Measurements from ENCODE around the gene MCM6.

MCM6 gene

GRCh38 chr2:135898234-135898786 lies 22.1 kb upstream of the MCM6 start:
- TF ChIP-seq PPARA (CRISPR knock-in tag; IDR thresholded peaks at IDR 0.05; ENCODE audit: borderline replicate concordance) (no peak), TCF4 (CRISPR knock-in tag; IDR thresholded peaks at IDR 0.05; ENCODE audit: borderline replicate concordance) (no peak), CSDC2 (CRISPR knock-in tag; IDR thresholded peaks at IDR 0.05) (no peak), OSR1 (CRISPR knock-in tag; IDR thresholded peaks at IDR 0.05) (no peak), BACH2 (CRISPR knock-in tag; IDR thresholded peaks at IDR 0.05; ENCODE audit: borderline replicate concordance) (no peak), GLIS3 (CRISPR knock-in tag; IDR thresholded peaks at IDR 0.05) (no peak), ZFP3 (CRISPR knock-in tag; IDR thresholded peaks at IDR 0.05) (no peak), RARB (CRISPR knock-in tag; IDR thresholded peaks at IDR 0.05) (no peak), ESRRG (CRISPR knock-in tag; IDR thresholded peaks at IDR 0.05) (no peak), CSRNP3 (CRISPR knock-in tag; IDR thresholded peaks at IDR 0.05) (no peak), ZFP30 (CRISPR knock-in tag; IDR thresholded peaks at IDR 0.05) (no peak), ISL1 (CRISPR knock-in tag; IDR thresholded peaks at IDR 0.05) (no peak), ZNF565 (CRISPR knock-in tag; conservative IDR thresholded peaks at IDR 0.05; ENCODE audit: low read depth) (no peak), ZNF8 (CRISPR knock-in tag; IDR thresholded peaks at IDR 0.05) (no peak), ARNTL (CRISPR knock-in tag; IDR thresholded peaks at IDR 0.05; ENCODE audit: borderline replicate concordance, low read depth) (no peak)
- TF ChIP-seq, protein P1, sequence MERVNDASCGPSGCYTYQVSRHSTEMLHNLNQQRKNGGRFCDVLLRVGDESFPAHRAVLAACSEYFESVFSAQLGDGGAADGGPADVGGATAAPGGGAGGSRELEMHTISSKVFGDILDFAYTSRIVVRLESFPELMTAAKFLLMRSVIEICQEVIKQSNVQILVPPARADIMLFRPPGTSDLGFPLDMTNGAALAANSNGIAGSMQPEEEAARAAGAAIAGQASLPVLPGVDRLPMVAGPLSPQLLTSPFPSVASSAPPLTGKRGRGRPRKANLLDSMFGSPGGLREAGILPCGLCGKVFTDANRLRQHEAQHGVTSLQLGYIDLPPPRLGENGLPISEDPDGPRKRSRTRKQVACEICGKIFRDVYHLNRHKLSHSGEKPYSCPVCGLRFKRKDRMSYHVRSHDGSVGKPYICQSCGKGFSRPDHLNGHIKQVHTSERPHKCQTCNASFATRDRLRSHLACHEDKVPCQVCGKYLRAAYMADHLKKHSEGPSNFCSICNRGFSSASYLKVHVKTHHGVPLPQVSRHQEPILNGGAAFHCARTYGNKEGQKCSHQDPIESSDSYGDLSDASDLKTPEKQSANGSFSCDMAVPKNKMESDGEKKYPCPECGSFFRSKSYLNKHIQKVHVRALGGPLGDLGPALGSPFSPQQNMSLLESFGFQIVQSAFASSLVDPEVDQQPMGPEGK (CRISPR knock-in tag; IDR thresholded peaks at IDR 0.05; ENCODE audit: borderline replicate concordance) = no peak
- ATAC-seq = no peak

- TF ChIP-seq, protein P2, sequence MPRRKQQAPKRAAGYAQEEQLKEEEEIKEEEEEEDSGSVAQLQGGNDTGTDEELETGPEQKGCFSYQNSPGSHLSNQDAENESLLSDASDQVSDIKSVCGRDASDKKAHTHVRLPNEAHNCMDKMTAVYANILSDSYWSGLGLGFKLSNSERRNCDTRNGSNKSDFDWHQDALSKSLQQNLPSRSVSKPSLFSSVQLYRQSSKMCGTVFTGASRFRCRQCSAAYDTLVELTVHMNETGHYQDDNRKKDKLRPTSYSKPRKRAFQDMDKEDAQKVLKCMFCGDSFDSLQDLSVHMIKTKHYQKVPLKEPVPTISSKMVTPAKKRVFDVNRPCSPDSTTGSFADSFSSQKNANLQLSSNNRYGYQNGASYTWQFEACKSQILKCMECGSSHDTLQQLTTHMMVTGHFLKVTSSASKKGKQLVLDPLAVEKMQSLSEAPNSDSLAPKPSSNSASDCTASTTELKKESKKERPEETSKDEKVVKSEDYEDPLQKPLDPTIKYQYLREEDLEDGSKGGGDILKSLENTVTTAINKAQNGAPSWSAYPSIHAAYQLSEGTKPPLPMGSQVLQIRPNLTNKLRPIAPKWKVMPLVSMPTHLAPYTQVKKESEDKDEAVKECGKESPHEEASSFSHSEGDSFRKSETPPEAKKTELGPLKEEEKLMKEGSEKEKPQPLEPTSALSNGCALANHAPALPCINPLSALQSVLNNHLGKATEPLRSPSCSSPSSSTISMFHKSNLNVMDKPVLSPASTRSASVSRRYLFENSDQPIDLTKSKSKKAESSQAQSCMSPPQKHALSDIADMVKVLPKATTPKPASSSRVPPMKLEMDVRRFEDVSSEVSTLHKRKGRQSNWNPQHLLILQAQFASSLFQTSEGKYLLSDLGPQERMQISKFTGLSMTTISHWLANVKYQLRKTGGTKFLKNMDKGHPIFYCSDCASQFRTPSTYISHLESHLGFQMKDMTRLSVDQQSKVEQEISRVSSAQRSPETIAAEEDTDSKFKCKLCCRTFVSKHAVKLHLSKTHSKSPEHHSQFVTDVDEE (CRISPR knock-in tag; IDR thresholded peaks at IDR 0.05) = no peak
- no peak for TF ChIP-seq ZNF70 (CRISPR knock-in tag; IDR thresholded peaks at IDR 0.05)
- TF ChIP-seq TOX (CRISPR knock-in tag; IDR thresholded peaks at IDR 0.05; ENCODE audit: borderline replicate concordance) = no peak
- no peak for TF ChIP-seq ZFP30 (CRISPR knock-in tag; IDR thresholded peaks at IDR 0.05)
- TF ChIP-seq GLIS3 (CRISPR knock-in tag; IDR thresholded peaks at IDR 0.05) = no peak
- no peak for TF ChIP-seq TCF4 (CRISPR knock-in tag; IDR thresholded peaks at IDR 0.05; ENCODE audit: borderline replicate concordance)
- no peak for TF ChIP-seq CREB5 (CRISPR knock-in tag; IDR thresholded peaks at IDR 0.05; ENCODE audit: low read depth)
- no peak for TF ChIP-seq ISL1 (CRISPR knock-in tag; IDR thresholded peaks at IDR 0.05)
- TF ChIP-seq ESRRG (CRISPR knock-in tag; IDR thresholded peaks at IDR 0.05) = no peak
- TF ChIP-seq, protein P1 (CRISPR knock-in tag; IDR thresholded peaks at IDR 0.05; ENCODE audit: borderline replicate concordance) = no peak
- no peak for TF ChIP-seq ARNTL (CRISPR knock-in tag; IDR thresholded peaks at IDR 0.05; ENCODE audit: borderline replicate concordance, low read depth)
- TF ChIP-seq SNAI2 (CRISPR knock-in tag; IDR thresholded peaks at IDR 0.05) = no peak
- ATAC-seq = no peak
Measured at GRCh38 chr2:135894930-135895329, 18.7 kb upstream of the MCM6 start.

DNA sequence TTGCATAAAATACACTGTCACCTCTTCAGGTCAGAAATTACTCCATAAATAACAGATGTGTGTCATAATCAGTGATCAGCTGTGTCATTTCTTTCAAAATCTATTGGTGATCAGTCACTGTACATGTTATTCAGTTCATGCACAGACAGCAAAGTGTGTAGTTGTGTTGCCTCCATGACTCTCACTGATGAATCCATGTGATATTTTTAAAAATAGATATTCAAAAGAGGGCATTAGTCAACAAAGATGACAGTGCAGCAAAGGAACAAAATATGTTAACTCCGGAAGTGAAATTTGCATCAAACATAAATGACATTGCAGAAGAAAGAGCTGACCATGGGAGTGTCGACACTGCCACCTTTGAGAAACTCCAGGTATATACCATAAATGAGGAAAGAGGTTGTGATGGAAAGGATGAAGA lies 17.1 kb upstream of the MCM6 start:
- TF ChIP-seq ZNF70 (CRISPR knock-in tag; IDR thresholded peaks at IDR 0.05) (no peak), CSDC2 (CRISPR knock-in tag; IDR thresholded peaks at IDR 0.05) (no peak), ISL1 (CRISPR knock-in tag; IDR thresholded peaks at IDR 0.05) (no peak)
- TF ChIP-seq, protein P1 (CRISPR knock-in tag; IDR thresholded peaks at IDR 0.05; ENCODE audit: borderline replicate concordance) = no peak

More for the DNA sequence above, 17.1 kb upstream of the MCM6 start:
- no peak for ATAC-seq
